Bronchial epithelial cell (primary cell): ENCODE measurements around the gene PID1. TPM values are rescaled to one million over a fixed set of nuclear protein-coding genes. Genes with fewer than 3 reads are reported as not detected.

ENCODE experiments used
- DNase-seq: peaks from one replicate; pipeline ENCODE4 v3.0.0-alpha.2; 2010; ENCODE audit warnings: low read depth
- FAIRE-seq: peaks from 2 replicates; lab custom pipeline; 2011; peaks lifted over from hg19 to GRCh38; lab: Jason Lieb, UNC
- H3K27me3 ChIP-seq: 2 replicates; pipeline ENCODE4 v1.5.1; 2011; ENCODE audit warnings: low read length; ENCODE audit not compliant: control insufficient read depth, insufficient read depth
- H3K36me3 ChIP-seq: 2 replicates; pipeline ENCODE4 v1.5.1; 2011; ENCODE audit warnings: low read length; ENCODE audit not compliant: control insufficient read depth, insufficient read depth
- H3K4me3 ChIP-seq: 2 replicates; pipeline ENCODE4 v1.5.1; 2011; ENCODE audit warnings: mild to moderate bottlenecking, low read depth, low read length, control low read depth
- total RNA-seq: library from RNA; depleted of rRNA; stranded (reverse); fragments of >200 nt; gene quantifications from 2 replicates; pipeline ENCODE4 v1.2.1, GENCODE V29; 2014
- TF ChIP-seq, protein P1 (sequence below): IDR thresholded peaks from 2 replicates; pipeline ENCODE4 v1.5.1; 2011; ENCODE audit warnings: mild to moderate bottlenecking, moderate library complexity, low read length, control low read depth, inconsistent platforms; ENCODE audit not compliant: insufficient read depth, severe bottlenecking

Gene PID1
- total RNA-seq, 1 donor from 2014 or later: 9.5 TPM

DNA sequence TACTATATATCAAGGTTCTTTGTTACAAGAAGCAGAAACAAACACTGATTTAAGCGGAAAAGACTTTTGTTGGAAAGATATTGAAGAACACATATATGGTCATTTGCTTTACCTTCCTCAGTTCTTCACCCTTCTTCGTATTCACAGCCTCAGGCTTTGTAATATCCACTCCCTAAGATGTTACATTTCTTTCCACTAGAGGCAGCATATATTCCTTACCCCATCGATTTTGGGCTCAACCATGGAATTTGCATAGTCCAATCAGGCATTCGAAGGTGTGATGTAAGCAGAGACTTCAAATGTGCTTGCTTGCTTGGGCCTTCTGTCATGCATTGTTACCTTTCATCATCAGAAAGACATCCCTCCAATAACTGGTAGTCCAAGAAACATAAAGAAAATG lies 287.4 kb downstream of the PID1 start:
- TF ChIP-seq, protein P1, sequence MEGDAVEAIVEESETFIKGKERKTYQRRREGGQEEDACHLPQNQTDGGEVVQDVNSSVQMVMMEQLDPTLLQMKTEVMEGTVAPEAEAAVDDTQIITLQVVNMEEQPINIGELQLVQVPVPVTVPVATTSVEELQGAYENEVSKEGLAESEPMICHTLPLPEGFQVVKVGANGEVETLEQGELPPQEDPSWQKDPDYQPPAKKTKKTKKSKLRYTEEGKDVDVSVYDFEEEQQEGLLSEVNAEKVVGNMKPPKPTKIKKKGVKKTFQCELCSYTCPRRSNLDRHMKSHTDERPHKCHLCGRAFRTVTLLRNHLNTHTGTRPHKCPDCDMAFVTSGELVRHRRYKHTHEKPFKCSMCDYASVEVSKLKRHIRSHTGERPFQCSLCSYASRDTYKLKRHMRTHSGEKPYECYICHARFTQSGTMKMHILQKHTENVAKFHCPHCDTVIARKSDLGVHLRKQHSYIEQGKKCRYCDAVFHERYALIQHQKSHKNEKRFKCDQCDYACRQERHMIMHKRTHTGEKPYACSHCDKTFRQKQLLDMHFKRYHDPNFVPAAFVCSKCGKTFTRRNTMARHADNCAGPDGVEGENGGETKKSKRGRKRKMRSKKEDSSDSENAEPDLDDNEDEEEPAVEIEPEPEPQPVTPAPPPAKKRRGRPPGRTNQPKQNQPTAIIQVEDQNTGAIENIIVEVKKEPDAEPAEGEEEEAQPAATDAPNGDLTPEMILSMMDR: no peak
- Histone ChIP-seq H3K4me3 (no peak overlapping the region), H3K36me3 (no peaks in the 10 kb centered on the region), H3K27me3 (no peaks in the 10 kb centered on the region)
- no peak for FAIRE-seq
- no peak for DNase-seq

DNA sequence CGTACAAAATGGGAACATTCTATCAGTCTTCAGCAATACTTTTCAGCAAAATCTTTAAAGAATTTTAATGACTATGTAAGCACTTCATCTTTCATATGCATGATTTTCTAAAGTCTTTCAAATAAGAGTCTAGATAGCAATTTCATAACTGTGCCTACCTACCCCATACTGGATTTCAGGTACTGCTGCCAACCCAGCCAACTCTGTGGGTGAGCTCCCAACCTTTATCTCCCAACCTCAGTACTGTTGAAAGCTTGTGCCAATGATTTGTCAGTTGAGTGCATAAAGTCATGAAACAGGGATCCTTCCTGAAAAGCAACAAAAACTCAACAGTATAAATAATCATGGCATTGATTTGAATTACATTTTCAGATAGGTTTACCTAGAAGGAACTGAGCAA lies 296.9 kb downstream of the PID1 start:
- DNase-seq (no peak), FAIRE-seq (no peak)
- no peaks in the 10 kb centered on the region for H3K36me3 ChIP-seq
- TF ChIP-seq, protein P1: no peak
- H3K4me3 ChIP-seq: no peak overlapping the region
- no peaks in the 10 kb centered on the region for H3K27me3 ChIP-seq
